NCI-H2196 (cell line): ENCODE measurements around the gene AGBL4.

Experiments
- DNase-seq: peaks from one replicate; lab custom pipeline; 2025; ENCODE audit not compliant: unreplicated experiment; lab: John Stamatoyannopoulos, UW

Gene AGBL4

GRCh38 chr1:49723662-49724061 is 300.1 kb downstream of the AGBL4 start:
- no peak for DNase-seq

- no peak for DNase-seq
These were observed 329.4 kb downstream of the AGBL4 start for GRCh38 chr1:49694251-49694827.

GRCh38 chr1:49686107-49686506 is 337.6 kb downstream of the AGBL4 start:
- DNase-seq: no peak

GRCh38 chr1:49677706-49678105 is 346.0 kb downstream of the AGBL4 start:
- DNase-seq: no peak

GRCh38 chr1:49651136-49651535 is 372.6 kb downstream of the AGBL4 start:
- DNase-seq: no peak

GRCh38 chr1:49630156-49630555 is 393.6 kb downstream of the AGBL4 start:
- DNase-seq: no peak

DNA sequence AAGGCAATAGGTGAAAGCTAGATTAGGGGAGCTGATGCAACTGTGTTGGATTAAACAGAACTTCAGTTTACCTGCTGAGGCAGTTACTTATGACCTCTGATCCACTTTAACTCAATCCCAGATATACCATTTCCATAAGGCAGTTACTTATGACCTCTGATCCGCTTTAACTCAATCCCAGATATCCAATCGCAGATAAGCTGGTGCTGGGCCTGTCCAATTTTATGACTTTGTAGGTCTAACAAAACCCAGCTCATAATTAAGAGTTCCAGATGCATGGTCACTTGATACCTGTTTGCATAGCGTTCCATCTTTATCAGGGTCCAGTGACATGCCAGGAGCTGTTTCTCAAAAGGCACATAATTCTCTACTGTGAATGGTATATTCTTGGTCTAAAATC is 396.0 kb downstream of the AGBL4 start:
- DNase-seq: no peak

GRCh38 chr1:49626472-49626871 is 397.3 kb downstream of the AGBL4 start:
- DNase-seq: no peak

GRCh38 chr1:49622877-49623276 is 400.9 kb downstream of the AGBL4 start:
- no peak for DNase-seq

DNA sequence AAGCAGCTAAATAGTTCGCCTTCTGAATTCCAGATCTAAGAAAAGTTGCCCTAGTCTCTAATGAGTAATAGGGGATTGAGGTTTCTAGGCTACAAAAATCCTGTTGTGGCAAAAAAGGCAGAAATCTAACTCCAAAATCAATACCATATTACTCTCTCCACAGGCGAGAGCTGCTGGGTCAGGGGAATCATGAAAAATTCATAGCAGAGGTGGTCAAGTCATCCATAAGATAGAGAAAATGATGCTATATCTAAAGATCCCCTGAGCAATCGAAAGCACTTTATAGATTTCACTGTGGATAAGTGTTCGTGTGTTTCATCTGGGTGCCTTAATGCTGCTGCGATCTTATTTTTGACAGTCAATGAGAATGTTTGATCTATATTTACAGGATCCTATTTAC is 417.7 kb downstream of the AGBL4 start:
- no peak for DNase-seq

GRCh38 chr1:49597436-49597835 is 426.3 kb downstream of the AGBL4 start:
- DNase-seq: no peak

- no peak for DNase-seq
These were observed 447.3 kb downstream of the AGBL4 start for GRCh38 chr1:49576327-49576901.

GRCh38 chr1:49556676-49557234 is 467.0 kb downstream of the AGBL4 start:
- DNase-seq: no peak

GRCh38 chr1:49552101-49552500 is 471.7 kb downstream of the AGBL4 start:
- no peak for DNase-seq

DNA sequence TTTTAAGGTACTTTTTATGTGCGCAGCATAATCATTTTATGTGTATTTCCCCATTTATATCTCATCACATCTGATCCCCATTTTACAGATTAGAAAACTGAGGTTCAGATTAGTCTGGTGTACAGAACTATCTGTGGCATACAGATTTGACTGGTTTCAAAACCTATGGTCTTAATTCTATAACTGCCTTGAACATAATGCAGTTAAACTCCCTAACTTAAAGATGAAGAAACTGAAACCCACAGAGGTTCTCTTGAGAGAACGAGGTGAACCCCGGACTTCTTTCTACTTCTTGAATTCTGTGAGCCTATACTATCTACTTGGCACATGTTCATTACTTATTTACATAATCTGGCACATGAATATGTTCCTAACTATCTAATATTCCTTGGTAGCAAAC is 479.1 kb downstream of the AGBL4 start:
- DNase-seq: no peak

DNA sequence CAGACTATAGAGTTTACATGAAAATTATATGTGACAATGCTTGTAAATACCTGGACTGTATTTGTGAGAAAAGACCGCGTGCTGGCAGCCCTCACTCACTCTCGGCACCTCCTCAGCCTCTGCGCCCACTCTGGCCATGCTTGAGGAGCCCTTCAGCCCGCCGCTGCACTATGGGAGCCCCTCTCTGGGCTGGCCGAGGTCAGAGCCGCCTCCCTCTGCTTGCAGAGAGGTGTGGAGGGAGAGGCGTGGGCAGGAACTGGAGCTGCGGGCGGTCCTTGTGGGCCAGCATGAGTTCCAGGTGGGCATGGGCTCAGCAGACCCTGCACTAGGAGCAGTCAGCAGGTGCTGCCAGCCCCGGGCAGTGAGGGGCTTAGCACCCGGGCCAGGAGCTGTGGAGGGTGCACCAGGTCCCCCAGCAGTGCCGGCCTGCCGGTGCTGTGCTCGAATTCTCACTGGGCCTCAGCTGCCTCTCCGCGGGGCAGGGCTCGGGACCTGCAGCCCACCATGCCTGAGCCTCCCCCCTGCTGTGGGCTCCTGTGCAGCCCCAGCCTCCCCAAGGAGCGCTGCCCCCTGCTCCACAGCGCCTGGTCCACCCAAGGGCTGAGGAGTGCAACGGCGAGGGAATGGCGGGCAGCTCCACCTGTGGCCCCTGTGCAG is 482.5 kb downstream of the AGBL4 start:
- DNase-seq: no peak

DNA sequence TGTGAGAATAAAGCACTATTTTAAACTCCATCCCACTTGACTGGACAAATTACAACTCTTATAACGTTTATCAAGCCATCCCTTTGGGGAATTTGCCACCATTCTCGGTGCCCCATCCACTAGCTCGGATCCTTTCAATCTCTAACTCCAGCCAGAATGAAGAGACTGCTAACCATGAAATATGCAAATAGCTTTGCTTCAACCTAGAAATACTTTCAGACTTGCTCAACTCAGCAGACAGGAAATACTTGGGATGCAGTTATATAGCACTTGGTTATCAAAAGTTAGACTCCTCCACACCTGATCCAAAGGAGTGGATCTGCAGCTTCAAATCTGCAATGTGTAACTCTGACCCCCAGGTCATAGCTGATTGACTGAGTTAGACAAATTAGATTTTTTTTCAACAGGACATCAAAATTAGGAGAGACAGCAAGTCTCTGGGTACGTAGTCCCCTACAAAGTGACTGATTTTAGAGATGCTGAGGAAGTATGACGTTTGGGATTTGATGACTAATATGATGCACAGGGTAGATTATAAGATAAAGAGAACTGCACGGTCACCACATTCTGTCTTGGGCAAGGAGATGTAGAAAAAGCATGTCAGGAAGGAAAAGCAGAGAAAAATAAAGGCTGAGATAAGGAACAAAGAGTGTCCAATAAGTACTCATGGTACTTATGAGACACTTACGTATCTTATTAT is 496.0 kb downstream of the AGBL4 start:
- no peak for DNase-seq

GRCh38 chr1:49526672-49527071 is 497.1 kb downstream of the AGBL4 start:
- DNase-seq: no peak

GRCh38 chr1:49523764-49524163 is 500.0 kb downstream of the AGBL4 start:
- no peak for DNase-seq

DNA sequence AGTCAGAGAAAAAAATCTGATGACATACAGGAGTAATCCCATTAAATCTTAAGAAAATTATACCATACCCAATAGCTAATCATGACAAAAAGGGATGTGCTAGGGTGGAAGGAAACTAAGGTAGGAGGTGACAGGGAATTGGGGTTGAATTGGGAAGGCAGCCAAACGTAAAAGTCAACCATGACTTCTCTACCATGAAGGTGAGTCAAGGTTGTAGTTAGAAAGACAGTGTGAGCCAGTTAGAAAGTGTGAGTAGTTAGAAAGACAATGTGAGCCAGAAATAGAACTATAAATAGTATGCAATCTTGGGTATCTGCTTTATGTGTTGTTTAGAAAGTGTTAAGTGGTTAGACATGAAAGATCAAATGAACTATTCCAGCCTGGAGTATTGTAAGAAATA is 556.8 kb downstream of the AGBL4 start:
- DNase-seq: no peak

- no peak for DNase-seq
These were observed 558.1 kb downstream of the AGBL4 start for GRCh38 chr1:49465486-49466185.
